K562 (cell line): ENCODE data around the gene TMSB4X. TPM values are rescaled to one million over a fixed set of nuclear protein-coding genes. Genes with fewer than 3 reads are reported as not detected.

Source experiments
- ADNP ChIP-seq: fragments of 200-800 bp; sonication (Bioruptor generic); IDR thresholded peaks from 2 replicates; pipeline ENCODE4 v1.6.1; 2016; ENCODE audit warnings: missing genetic modification characterization, missing compliant biosample characterization
- ATF7 ChIP-seq: fragments of 450-650 bp; IDR thresholded peaks from 2 replicates; pipeline ENCODE4 v1.7.1; 2014; ENCODE audit warnings: mild to moderate bottlenecking, moderate library complexity
- BRD4 ChIP-seq: fragments of 200-600 bp; sonication (generic); IDR thresholded peaks from 2 replicates; pipeline ENCODE4 v1.6.1; 2017; ENCODE audit warnings: inconsistent platforms
- ELF2 ChIP-seq: fragments of 250-450 bp; sonication (Bioruptor Pico); IDR thresholded peaks from 2 replicates; pipeline ENCODE4 v1.5.0; 2021; ENCODE audit warnings: mild to moderate bottlenecking
- EP300 ChIP-seq: IDR thresholded peaks from 2 replicates; pipeline ENCODE4 v1.6.1; 2012; ENCODE audit warnings: low read length, improper control_type of control experiment
- FOXP4 ChIP-seq: sonication (generic); formaldehyde crosslinking; IDR thresholded peaks from 2 replicates; pipeline ENCODE4 v1.8.0; 2022; ENCODE audit warnings: mild to moderate bottlenecking, missing genetic modification reagents, borderline replicate concordance
- KLF13 ChIP-seq: fragments of 450-650 bp; IDR thresholded peaks from 2 replicates; pipeline ENCODE4 v1.6.1; 2016; ENCODE audit warnings: missing genetic modification characterization, low read depth, mild to moderate bottlenecking, missing compliant biosample characterization, moderate library complexity, borderline replicate concordance
- NFRKB ChIP-seq: fragments of 450-650 bp; IDR thresholded peaks from 2 replicates; pipeline ENCODE4 v1.6.1; 2016; ENCODE audit warnings: low read depth
- NR2C1 ChIP-seq, 2 experiments: fragments of 450-650 bp; IDR thresholded peaks; 2 replicates each; pipeline ENCODE4 v1.6.1; 2017; ENCODE audit warnings: mild to moderate bottlenecking in 2 of 2, antibody characterized with exemption in 1 of 2, inconsistent platforms in 1 of 2, missing compliant biosample characterization in 1 of 2, missing genetic modification characterization in 1 of 2
- NR2C2 ChIP-seq, 2 experiments: fragments of 200-800 bp in 1 of 2; sonication (Bioruptor generic) in 1 of 2; sonication (generic) in 1 of 2; formaldehyde crosslinking in 1 of 2; IDR thresholded peaks; 2 replicates each; pipeline versions ENCODE4 v1.6.1 to v1.8.0; 2016 to 2022; ENCODE audit warnings: mild to moderate bottlenecking in 1 of 2, missing compliant biosample characterization in 1 of 2, missing genetic modification characterization in 1 of 2, missing genetic modification reagents in 1 of 2
- NR4A1 ChIP-seq, 2 experiments: fragments of 250-450 bp in 1 of 2; fragments of 450-650 bp in 1 of 2; sonication (Bioruptor Pico) in 1 of 2; IDR thresholded peaks; 2 replicates each; pipeline versions ENCODE4 v1.4.0 to v1.6.1; 2016 to 2020; ENCODE audit warnings: mild to moderate bottlenecking in 2 of 2, missing compliant biosample characterization in 1 of 2, missing genetic modification characterization in 1 of 2, moderate library complexity in 1 of 2
- PURB ChIP-seq: sonication (generic); formaldehyde crosslinking; IDR thresholded peaks from 2 replicates; pipeline ENCODE4 v1.9.0; 2021; ENCODE audit warnings: low read depth, mild to moderate bottlenecking, missing genetic modification reagents
- SOX6 ChIP-seq: fragments of 450-650 bp; IDR thresholded peaks from 2 replicates; pipeline ENCODE4 v1.6.1; 2014; ENCODE audit warnings: mild to moderate bottlenecking
- TEAD2 ChIP-seq: fragments of 450-650 bp; IDR thresholded peaks from 2 replicates; pipeline ENCODE4 v1.6.1; 2016; ENCODE audit warnings: missing genetic modification characterization, control low read depth, missing compliant biosample characterization
- TSHZ1 ChIP-seq: fragments of 250-450 bp; sonication (Bioruptor Pico); IDR thresholded peaks from 2 replicates; pipeline ENCODE4 v1.4.0; 2020; ENCODE audit warnings: mild to moderate bottlenecking, moderate library complexity
- ZBED1 ChIP-seq: IDR thresholded peaks from 2 replicates; pipeline ENCODE4 v1.6.1; 2014
- ZHX1 ChIP-seq: fragments of 150-350 bp; conservative IDR thresholded peaks from 2 replicates; pipeline ENCODE4 v1.6.1; 2014; ENCODE audit warnings: low read length
- ZNF146 ChIP-seq: IDR thresholded peaks from one replicate; pipeline ENCODE4 v1.6.1; 2018; ENCODE audit warnings: missing compliant biosample characterization; ENCODE audit not compliant: unreplicated experiment
- ZNF551 ChIP-seq: fragments of 250-450 bp; sonication (Bioruptor Pico); IDR thresholded peaks from 2 replicates; pipeline ENCODE4 v1.5.0; 2021; ENCODE audit warnings: mild to moderate bottlenecking, moderate library complexity
- polyA plus RNA-seq, 8 experiments: library from polyadenylated mRNA; depleted of rRNA in 4 of 8; stranded (reverse) in 5 of 8; unstranded in 3 of 8; fragments of >200 nt; fragmentation: Nextera tagmentation in 2 of 8; fragmentation: Illumina TruSeq in 1 of 8; extraction: Ambion mirVana in 2 of 8; extraction: Trizol in 1 of 8; gene quantifications; 2 replicates each; pipeline versions ENCODE4 v1.2.1 to v1.2.3, GENCODE V29; 2011 to 2014; ENCODE audit warnings: inconsistent platforms in 1 of 8, missing spikeins in 1 of 8
- total RNA-seq, 7 experiments: library from RNA; depleted of rRNA in 6 of 7; stranded (reverse); fragments of >200 nt in 6 of 7; fragmentation: Illumina TruSeq in 2 of 7; extraction: Trizol in 2 of 7; gene quantifications; 2 replicates each; pipeline versions ENCODE4 v1.2.1 to v1.2.3, GENCODE V29; 2011 to 2021; ENCODE audit warnings: low replicate concordance in 1 of 7

TMSB4X gene
- total and polyA plus RNA-seq, 9 of the 15 experiments (the other 6 are each of a cell fraction or from before 2014, with no cell fraction given), result 1,035 to 2,035 (median 1,529) TPM

GRCh38 chrX:12956704-12957534 is 18.0 kb upstream of the TMSB4X start (continued):
- TF ChIP-seq NR4A1 (CRISPR knock-in tag; IDR thresholded peaks at IDR 0.05) (no peak), NR4A1 (tag; IDR thresholded peaks at IDR 0.05) (no peak), ZNF551 (no peak), TSHZ1 (CRISPR knock-in tag) (no peak), ZNF146 (CRISPR knock-in tag) (no peak), ATF7 (no peak), NR2C2 (CRISPR knock-in tag; IDR thresholded peaks at IDR 0.05) (no peak), NR2C2 (tag; IDR thresholded peaks at IDR 0.05) (peak; percentile 10), ELF2 (CRISPR knock-in tag) (0 out of 2 replicates have a peak, but pooled peaks have one; percentile 11), ZHX1 (no peak), KLF13 (tag) (no peak; the same call in 1 of the 2 replicates), SOX6 (peak; percentile 8; the same call in 1 of the 2 replicates), PURB (CRISPR knock-in tag) (no peak), ADNP (tag) (0 out of 2 replicates have a peak, but pooled peaks have one; percentile 12), FOXP4 (CRISPR knock-in tag) (no peak), BRD4 (no peak), NR2C1 (IDR thresholded peaks at IDR 0.05) (no peak), NR2C1 (tag; IDR thresholded peaks at IDR 0.05) (peak; percentile 21; the same call in 1 of the 2 replicates), NFRKB (peak; percentile 52), TEAD2 (tag) (peak; percentile 59; the same call in 1 of the 2 replicates), ZBED1 (no peak), EP300 (peak; percentile 81)
